Midbrain (tissue), 1 donor: Measurements from ENCODE around the gene ZDHHC21.

Experiments
- DNase-seq: peaks from one replicate; lab custom pipeline; 2025; lab: John Stamatoyannopoulos, UW

The ZDHHC21 gene, protein sequence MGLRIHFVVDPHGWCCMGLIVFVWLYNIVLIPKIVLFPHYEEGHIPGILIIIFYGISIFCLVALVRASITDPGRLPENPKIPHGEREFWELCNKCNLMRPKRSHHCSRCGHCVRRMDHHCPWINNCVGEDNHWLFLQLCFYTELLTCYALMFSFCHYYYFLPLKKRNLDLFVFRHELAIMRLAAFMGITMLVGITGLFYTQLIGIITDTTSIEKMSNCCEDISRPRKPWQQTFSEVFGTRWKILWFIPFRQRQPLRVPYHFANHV

DNA sequence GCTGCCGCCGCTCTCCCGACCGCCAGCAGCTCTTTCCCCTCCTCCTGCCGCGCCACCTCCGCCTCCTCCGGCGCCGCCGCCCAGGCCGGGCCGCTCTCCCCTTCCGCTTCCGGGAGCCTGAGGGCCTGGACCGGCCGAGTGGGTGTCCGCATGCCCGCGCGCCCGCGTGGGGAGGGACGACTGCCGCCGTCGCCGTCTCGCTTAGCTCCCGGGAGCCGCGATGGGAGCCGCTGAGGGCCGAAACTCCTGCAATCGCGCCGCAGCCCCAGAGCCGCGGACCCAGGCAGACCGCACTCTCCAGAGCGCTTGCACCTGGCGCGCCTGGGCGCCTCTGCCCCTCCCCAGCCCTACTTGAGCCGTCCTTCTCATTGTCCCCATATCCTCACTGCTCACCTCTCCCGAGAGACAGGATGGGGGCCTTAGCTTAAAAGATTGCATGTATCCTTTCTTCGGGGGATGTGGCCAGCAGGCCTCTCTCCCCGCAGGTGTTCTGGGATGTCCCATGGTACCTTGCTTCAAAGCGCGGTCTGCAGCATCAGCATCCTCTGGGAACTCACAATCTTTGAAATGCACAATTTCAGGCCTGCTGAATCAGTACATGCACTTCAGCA, at the start of gene ZDHHC21:
Gene ZDHHC21 (minus strand): TSS at position 182 of the 611 bp plus-strand sequence. CDS start 19,092 bp downstream, outside the sequence.
- peak; percentile 60 for DNase-seq

DNA sequence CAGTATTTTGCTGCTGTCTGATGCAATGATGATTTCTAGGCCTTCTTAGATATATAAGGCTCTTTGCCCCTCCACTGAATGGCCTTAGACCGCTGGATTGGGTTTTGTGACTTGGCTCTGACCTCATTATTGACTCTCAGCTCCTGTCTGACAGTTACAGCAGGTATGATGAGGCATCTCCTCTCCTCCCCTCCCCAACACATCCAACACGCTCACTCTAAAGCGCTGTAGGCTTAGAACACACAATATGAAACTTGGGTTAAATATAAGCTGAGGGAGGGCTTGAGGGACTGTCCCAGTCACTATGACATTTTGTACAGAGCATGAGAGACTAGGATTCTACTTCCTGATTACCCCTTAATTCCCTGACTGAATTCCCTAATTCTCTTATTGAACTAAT, 48.1 kb upstream of the ZDHHC21 start:
- DNase-seq, result no peak

DNA sequence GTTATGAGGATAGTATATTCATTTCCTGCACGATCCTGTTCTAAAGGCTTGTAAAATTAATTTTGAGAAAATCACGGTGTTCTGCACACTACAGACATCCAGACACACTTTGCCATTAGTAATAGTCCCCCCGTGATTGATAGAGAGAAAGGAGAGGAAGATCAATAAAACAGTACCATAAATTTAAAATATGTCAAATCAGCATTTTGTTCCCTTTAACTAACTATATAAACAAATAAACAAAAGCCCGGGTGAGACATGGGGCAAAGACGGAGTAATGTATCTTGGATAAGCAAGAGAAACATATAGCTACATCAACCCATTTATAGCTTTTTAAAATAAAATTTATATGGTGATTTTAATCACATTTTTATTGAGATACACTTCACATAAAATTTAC, 39.9 kb upstream of the ZDHHC21 start:
- DNase-seq, result no peak

- DNase-seq, result no peak
Measured at GRCh38 chr9:14731294-14731981, 38.2 kb upstream of the ZDHHC21 start.

- no peak for DNase-seq
Measured at GRCh38 chr9:14730461-14730898, 37.2 kb upstream of the ZDHHC21 start.

- no peak for DNase-seq
Measured at GRCh38 chr9:14723301-14723700, 30.1 kb upstream of the ZDHHC21 start.

- no peak for DNase-seq
Measured at GRCh38 chr9:14722391-14723035, 29.3 kb upstream of the ZDHHC21 start, which contains the start of gene CER1. Gene CER1 (minus strand): TSS chr9:14722733. CDS start chr9:14722672, 61 bp downstream.

- DNase-seq, result no peak
Measured at GRCh38 chr9:14719231-14719923, 26.1 kb upstream of the ZDHHC21 start.

- no peak for DNase-seq
Measured at GRCh38 chr9:14715102-14715501, 21.9 kb upstream of the ZDHHC21 start.

DNA sequence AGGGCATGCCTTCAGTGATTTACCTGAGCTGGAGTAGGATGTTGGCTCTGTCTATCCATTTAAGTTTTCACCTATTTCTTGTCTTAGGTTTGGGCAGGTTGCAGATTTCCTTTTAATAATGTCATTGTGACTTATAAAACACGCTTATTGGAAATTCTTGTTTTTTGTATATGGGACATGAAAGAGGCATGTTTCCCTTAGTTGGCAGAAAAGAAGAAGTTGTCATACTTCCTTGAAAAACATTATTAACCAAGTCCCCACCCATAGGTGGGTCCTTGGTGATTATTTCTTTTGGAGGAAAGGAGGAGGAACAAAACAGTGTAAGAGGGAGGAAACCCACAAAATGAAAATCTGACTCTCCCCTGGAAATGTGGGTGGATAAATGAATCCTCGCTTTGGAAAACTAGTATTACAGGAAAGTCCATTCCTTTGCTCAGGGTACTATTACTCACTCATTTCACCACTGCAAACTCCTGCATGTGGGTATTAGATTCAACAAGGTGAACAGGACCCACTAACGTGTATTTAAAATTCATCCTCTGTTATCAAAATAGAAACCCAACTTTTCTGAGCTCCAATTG, 20.0 kb upstream of the ZDHHC21 start:
- no peak for DNase-seq

GRCh38 chr9:14710804-14711203, 17.6 kb upstream of the ZDHHC21 start:
- DNase-seq, result no peak

DNA sequence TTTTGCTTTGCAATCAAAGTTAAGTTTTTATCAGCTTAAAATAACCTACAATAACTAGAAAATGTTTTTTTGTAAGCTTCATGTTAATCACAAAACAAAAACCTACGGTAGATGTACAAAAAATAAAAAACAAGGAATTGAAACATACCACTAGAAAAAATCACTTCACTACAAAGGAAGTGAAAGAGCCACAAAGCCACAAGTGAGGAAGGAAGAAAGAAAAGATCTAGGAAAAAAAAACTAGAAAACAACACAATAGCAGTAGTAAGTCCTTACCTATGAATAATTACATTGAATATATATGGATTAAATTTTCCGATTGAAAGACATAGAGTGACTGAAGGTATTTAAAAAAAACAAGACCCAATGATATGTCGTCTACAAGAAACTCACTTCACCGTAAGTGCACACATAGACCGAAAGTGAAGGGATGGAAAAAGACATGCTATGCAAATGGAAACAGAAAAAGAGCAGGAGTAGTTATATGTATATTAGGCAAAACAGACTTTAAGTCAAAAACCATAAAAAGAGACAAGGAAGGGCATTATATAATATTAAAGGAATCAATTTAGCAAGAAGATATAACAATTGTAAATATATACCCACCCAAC, 13.4 kb upstream of the ZDHHC21 start:
- DNase-seq, result no peak

GRCh38 chr9:14705079-14705478, 11.8 kb upstream of the ZDHHC21 start:
- no peak for DNase-seq

DNA sequence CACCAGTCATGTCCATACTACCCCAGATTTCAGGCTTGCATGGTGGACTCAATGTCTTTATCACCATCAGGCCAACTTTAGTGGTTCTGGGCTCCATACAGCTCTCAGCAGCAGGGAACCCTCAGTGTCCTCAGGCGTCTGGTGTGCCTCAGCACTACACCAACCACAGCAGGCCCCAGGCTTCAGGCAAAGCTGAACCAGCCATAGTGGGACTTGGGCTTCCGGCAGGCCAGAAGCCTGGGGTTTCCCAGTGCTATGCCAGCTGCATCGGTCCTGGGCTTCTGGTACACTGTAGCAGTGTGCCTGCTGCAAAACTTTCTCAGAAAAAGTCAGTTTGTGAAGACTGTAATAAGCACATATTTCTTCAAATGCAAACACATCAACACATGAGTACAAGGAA, 11.0 kb upstream of the ZDHHC21 start:
- DNase-seq, result no peak

DNA sequence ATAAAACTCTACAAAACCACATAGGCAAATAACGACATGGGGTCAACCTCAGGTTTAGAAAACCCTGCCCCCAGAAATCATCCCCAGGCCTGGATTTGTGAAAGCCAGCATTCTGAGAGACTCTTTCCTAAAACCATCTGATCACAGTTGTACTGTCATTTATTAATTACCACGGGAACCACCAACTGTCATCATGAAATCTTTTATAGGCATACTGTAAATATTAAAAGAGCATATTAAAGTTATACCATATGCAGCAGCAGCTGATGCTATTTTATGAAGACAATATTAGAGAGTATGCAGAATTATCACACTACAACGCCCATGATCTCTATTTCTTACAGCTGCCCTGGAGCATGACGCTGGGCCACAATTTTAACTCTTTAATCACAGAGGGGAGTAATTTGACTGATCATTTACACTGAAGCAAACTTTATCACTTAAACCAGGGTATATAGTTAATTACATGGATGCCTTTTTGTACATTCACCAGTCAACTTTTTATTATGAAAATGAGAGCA, 9.0 kb upstream of the ZDHHC21 start:
- no peak for DNase-seq

DNA sequence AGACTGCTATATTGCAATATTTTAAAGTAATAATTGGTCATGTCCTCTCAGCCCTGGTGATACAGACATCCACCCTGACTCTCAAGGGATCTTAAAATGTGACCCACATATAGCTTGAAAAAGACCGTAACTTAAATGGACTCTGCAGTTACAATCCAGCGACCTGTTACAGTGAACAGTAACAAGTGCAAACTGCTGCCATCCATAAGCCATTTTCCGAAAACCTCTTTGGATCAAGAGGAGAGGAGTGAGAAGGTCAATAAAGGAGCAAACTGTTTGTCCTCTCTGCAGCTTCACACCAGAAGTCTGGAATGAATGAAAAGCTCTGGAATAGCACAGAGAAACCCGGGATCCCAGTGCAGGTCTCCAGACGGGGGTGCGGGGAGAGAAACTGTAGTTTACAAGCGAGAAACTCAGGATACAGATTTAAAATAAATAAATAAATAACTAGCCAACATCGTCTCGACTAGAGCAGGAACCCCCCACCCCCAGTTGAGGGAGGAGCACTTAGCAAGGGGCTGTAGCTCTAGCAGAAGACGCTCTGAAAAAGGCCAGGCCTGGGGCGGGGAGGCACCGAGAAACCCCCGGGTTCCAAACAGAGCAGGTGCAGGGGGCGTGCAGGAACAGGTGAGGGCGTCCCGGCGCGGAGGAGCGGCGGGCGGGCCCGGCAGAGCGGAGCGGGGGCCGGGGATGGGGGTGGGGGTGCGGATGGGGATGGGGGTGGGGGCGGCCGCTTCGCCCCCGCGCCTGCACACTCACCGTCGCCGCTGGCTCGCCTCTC, 572 bp downstream of the ZDHHC21 start:
- DNase-seq, result peak; percentile 15

- DNase-seq, result no peak
Measured at GRCh38 chr9:14690948-14691730, 2.1 kb downstream of the ZDHHC21 start.

DNA sequence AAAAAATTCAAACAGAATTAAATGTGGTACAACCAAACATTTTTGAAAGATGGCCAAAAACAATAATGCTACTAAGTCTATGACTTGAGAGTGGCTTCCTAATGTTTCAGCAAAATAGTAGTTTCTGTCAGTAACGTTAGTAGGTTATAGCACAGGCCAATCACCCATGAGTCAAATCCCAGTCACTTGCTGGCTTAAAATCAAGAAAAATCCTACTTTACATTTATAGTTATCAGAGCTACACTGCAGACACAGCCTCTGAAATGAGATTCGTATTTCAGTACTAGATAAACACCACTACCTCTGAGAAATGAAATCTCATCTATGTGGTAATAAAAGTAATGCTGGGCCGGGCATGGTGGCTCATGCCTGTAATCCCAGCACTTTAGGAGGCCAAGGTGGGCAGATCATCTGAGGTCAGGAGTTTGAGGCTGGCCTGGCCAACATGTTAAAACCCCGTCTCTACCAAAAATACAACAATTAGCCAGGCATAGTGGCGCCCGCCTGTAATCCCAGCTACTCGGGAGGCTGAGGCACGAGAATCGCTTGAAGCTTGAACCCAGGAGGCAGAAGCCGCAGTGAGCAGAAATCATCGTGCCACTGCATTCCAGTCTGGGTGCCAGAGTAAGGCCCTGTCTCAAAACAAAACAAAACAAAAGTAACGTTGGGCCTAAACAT, 6.1 kb downstream of the ZDHHC21 start:
- DNase-seq, result no peak

DNA sequence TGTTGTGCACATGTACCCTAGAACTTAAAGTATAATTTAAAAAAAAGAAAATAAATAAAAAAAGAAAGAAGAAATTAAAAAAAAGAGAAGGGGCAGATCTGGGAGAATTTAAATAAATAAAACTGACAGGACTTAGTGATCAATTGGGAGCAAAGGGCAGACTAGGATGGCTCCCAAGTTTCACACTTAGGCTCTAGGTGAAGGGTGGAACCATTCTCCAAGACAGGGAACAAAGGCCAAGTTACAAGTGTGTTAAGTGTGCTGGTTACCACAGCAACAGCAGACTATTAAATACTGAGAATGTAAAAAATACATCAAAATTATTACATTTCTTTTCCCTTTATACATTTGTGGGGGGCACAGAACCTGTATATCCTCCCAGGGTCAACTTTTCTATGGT, 7.1 kb downstream of the ZDHHC21 start:
- DNase-seq, result no peak
